PC-3 (cell line): Measurements from ENCODE around the gene TMEM163. TPM values are rescaled to one million over a fixed set of nuclear protein-coding genes. Genes with fewer than 3 reads are reported as not detected.

ENCODE experiments used
- ATAC-seq: fragments of 200-7000 bp; cut with Tn5 transposase; 2 replicates; pipeline ENCODE4 v1.9.1; 2020; ENCODE audit warnings: mild to moderate bottlenecking, moderate library complexity
- BruUV-seq: library from RNA; stranded (reverse); fragments of 400-500 nt; replicated peaks from 2 replicates; lab custom pipeline; 2021; lab: Mats Ljungman, UMichigan
- CTCF ChIA-PET: fragments of 300-600 bp; sonication (Branson Sonifier 250); formaldehyde crosslinking; loops from one replicate; lab custom pipeline; 2022; ENCODE audit warnings: antibody characterized with exemption; lab: Charles Lee
- POLR2A ChIA-PET: fragments of 300-600 bp; sonication (Branson Sonifier 250); formaldehyde crosslinking; loops from one replicate; lab custom pipeline; 2022; ENCODE audit warnings: antibody characterized with exemption; ENCODE audit not compliant: unreplicated experiment; lab: Charles Lee
- DNase-seq: peaks from one replicate; pipeline ENCODE4 v3.0.0-alpha.2; 2015
- H2AFZ ChIP-seq: fragments of 300-600 bp; sonication (generic); 2 replicates; pipeline ENCODE4 v1.6.0; 2016; ENCODE audit warnings: antibody characterized with exemption, low read length
- H3F3A ChIP-seq: fragments of 300-600 bp; sonication (generic); one replicate; pipeline ENCODE4 v1.6.0; 2017; ENCODE audit warnings: antibody characterized with exemption, low read length, control low read depth, mild to moderate bottlenecking; ENCODE audit not compliant: unreplicated experiment
- H3K27ac ChIP-seq: fragments of 300-600 bp; sonication (generic); 2 replicates; pipeline ENCODE4 v1.5.1; 2016; ENCODE audit warnings: mild to moderate bottlenecking, low read length
- H3K27me3 ChIP-seq: fragments of 300-600 bp; sonication (generic); 2 replicates; pipeline ENCODE4 v1.6.1; 2016; ENCODE audit warnings: low read length, mixed read lengths
- H3K36me3 ChIP-seq: fragments of 300-600 bp; sonication (generic); 2 replicates; pipeline ENCODE4 v1.6.1; 2016; ENCODE audit warnings: low read depth, mixed run types, low read length, mixed read lengths
- H3K4me1 ChIP-seq: fragments of 300-600 bp; sonication (generic); 2 replicates; pipeline ENCODE4 v1.5.1; 2016; ENCODE audit warnings: low read length; ENCODE audit not compliant: insufficient read depth
- H3K4me2 ChIP-seq: fragments of 300-600 bp; sonication (generic); 2 replicates; pipeline ENCODE4 v1.6.0; 2016; ENCODE audit warnings: low read length
- H3K4me3 ChIP-seq: fragments of 300-600 bp; sonication (generic); 2 replicates; pipeline ENCODE4 v1.5.1; 2016; ENCODE audit warnings: mild to moderate bottlenecking, low read length, mixed read lengths
- H3K79me2 ChIP-seq: fragments of 300-600 bp; sonication (generic); 2 replicates; pipeline ENCODE4 v1.6.1; 2017; ENCODE audit warnings: low read length, mixed read lengths
- H3K9ac ChIP-seq: fragments of 300-600 bp; sonication (generic); 2 replicates; pipeline ENCODE4 v1.6.0; 2016; ENCODE audit warnings: mild to moderate bottlenecking, low read length
- H3K9me2 ChIP-seq: fragments of 300-600 bp; sonication (generic); replicated peaks from 2 replicates; pipeline ENCODE4 v1.6.1; 2016; ENCODE audit warnings: mixed run types, low read length, mixed read lengths
- H3K9me3 ChIP-seq: fragments of 300-600 bp; sonication (generic); 2 replicates; pipeline ENCODE4 v1.6.1; 2016; ENCODE audit warnings: low read length, mixed read lengths
- H4K20me1 ChIP-seq: fragments of 300-600 bp; sonication (generic); 2 replicates; pipeline ENCODE4 v1.6.1; 2016; ENCODE audit warnings: low read length, mixed read lengths
- CTCF ChIP-seq: fragments of 300-600 bp; sonication (generic); conservative IDR thresholded peaks from 2 replicates; pipeline ENCODE4 v1.5.1; 2017; ENCODE audit warnings: antibody characterized with exemption, low read depth, mild to moderate bottlenecking, low read length
- EZH2 ChIP-seq: fragments of 300-600 bp; sonication (generic); IDR thresholded peaks from one replicate; pipeline ENCODE4 v1.6.1; 2017; ENCODE audit warnings: antibody characterized with exemption, mild to moderate bottlenecking, low read length; ENCODE audit not compliant: unreplicated experiment
- EZH2phosphoT487 ChIP-seq: fragments of 300-600 bp; sonication (generic); IDR thresholded peaks from 2 replicates; pipeline ENCODE4 v1.6.1; 2018; ENCODE audit warnings: mild to moderate bottlenecking, antibody characterized with exemption, low read length, borderline replicate concordance
- intact Hi-C: fragments of 100-400 bp; cut with micrococcal nuclease; formaldehyde crosslinking; loops from 2 replicates; pipeline ENCODE4 v1.9.0; 2023
- total RNA-seq: library from RNA; depleted of rRNA; stranded (reverse); fragments of >200 nt; gene quantifications from 2 replicates; pipeline ENCODE4 v1.2.3, GENCODE V29; 2014

TMEM163 gene
- total RNA-seq, 1 experiment from 2014 or later: 0.47 TPM

GRCh38 chr2:134586326-134586965 lies 132.4 kb downstream of the TMEM163 start:
- Histone ChIP-seq H3K9me2 (no peaks in the 10 kb centered on the region), H2AFZ (no peak overlapping the region), H3K27ac (no peak overlapping the region), H3K4me2 (no peak overlapping the region), H3K9me3 (no peaks in the 10 kb centered on the region), H3K9ac (no peak overlapping the region), H3F3A (no peaks in the 10 kb centered on the region), H3K36me3 (no peaks in the 10 kb centered on the region), H3K79me2 (no peaks in the 10 kb centered on the region), H3K27me3 (no peaks in the 10 kb centered on the region), H3K4me1 (no peaks in the 10 kb centered on the region), H4K20me1 (no peaks in the 10 kb centered on the region), H3K4me3 (no peak overlapping the region)
- ChIA-PET CTCF (no interaction called here), POLR2A (no interaction called here)
- ATAC-seq (no peak), DNase-seq (no peak)
- TF ChIP-seq CTCF: no peak
- TF ChIP-seq EZH2: no peak
- no peak for TF ChIP-seq EZH2phosphoT487
- no TSS peak for BruUV-seq
- intact Hi-C loops: no loop called here

GRCh38 chr2:134583997-134584520 lies 134.7 kb downstream of the TMEM163 start:
- BruUV-seq: no TSS peak
- no peak for DNase-seq
- Histone ChIP-seq H3K27ac (no peak overlapping the region), H3K36me3 (no peaks in the 10 kb centered on the region), H3K9me2 (no peaks in the 10 kb centered on the region), H2AFZ (no peak overlapping the region), H3K9ac (no peak overlapping the region), H3K27me3 (no peaks in the 10 kb centered on the region), H4K20me1 (no peaks in the 10 kb centered on the region), H3F3A (no peaks in the 10 kb centered on the region), H3K79me2 (no peaks in the 10 kb centered on the region), H3K4me1 (no peaks in the 10 kb centered on the region), H3K4me2 (no peak overlapping the region), H3K4me3 (no peak overlapping the region), H3K9me3 (no peaks in the 10 kb centered on the region)
- ATAC-seq: no peak
- TF ChIP-seq EZH2 (no peak), CTCF (no peak), EZH2phosphoT487 (no peak)
- intact Hi-C loops: no loop called here
- ChIA-PET POLR2A (no interaction called here), CTCF (no interaction called here)

- POLR2A ChIA-PET: no interaction called here
- TF ChIP-seq CTCF (no peak), EZH2phosphoT487 (no peak), EZH2 (no peak)
Observed at GRCh38 chr2:134583462-134583861, 135.3 kb downstream of the TMEM163 start.

More at GRCh38 chr2:134583462-134583861, 135.3 kb downstream of the TMEM163 start:
- Histone ChIP-seq H3K4me3 (no peak overlapping the region), H3K27me3 (no peaks in the 10 kb centered on the region), H3K79me2 (no peaks in the 10 kb centered on the region), H4K20me1 (no peaks in the 10 kb centered on the region), H2AFZ (no peak overlapping the region), H3K9me3 (no peaks in the 10 kb centered on the region), H3K9ac (no peak overlapping the region), H3K36me3 (no peaks in the 10 kb centered on the region), H3K4me1 (no peaks in the 10 kb centered on the region), H3F3A (no peaks in the 10 kb centered on the region), H3K4me2 (no peak overlapping the region), H3K27ac (no peak overlapping the region), H3K9me2 (no peaks in the 10 kb centered on the region)
- intact Hi-C loops: no loop called here
- no TSS peak for BruUV-seq
- DNase-seq: no peak
- CTCF ChIA-PET: no interaction called here
- no peak for ATAC-seq
